Progenitor cell of endocrine pancreas (in vitro differentiated cells): ENCODE measurements around the gene TIMM17A. TPM values are rescaled to one million over a fixed set of nuclear protein-coding genes. Genes with fewer than 3 reads are reported as not detected.

ENCODE experiments used
- DNase-seq: peaks from one replicate; pipeline ENCODE4 v3.0.0; 2021; ENCODE audit warnings: low spot score; ENCODE audit not compliant: unreplicated experiment
- H3K27ac Mint-ChIP-seq: 2 replicates; pipeline ENCODE4 v1.8.0; 2021; ENCODE audit warnings: mild to moderate bottlenecking, moderate library complexity, mixed read lengths
- H3K27me3 Mint-ChIP-seq: 2 replicates; pipeline ENCODE4 v1.8.0; 2021; ENCODE audit warnings: mixed read lengths
- H3K36me3 Mint-ChIP-seq: 2 replicates; pipeline ENCODE4 v1.8.0; 2022; ENCODE audit warnings: mixed read lengths; ENCODE audit not compliant: insufficient read depth
- H3K4me1 Mint-ChIP-seq: 2 replicates; pipeline ENCODE4 v1.8.0; 2021; ENCODE audit warnings: low read depth, mixed read lengths
- H3K4me3 Mint-ChIP-seq: 2 replicates; pipeline ENCODE4 v1.8.0; 2021; ENCODE audit warnings: low read depth, mild to moderate bottlenecking, moderate library complexity, mixed read lengths
- H3K9me3 Mint-ChIP-seq: 2 replicates; pipeline ENCODE4 v1.8.0; 2021; ENCODE audit warnings: low read depth, mixed read lengths
- total RNA-seq: library from RNA; stranded (reverse); gene quantifications from 2 replicates; pipeline ENCODE4 v1.2.1, GENCODE V29; 2021
- TF ChIP-seq, protein P1 (sequence below): fragments of 200-600 bp; sonication (generic); IDR thresholded peaks from one replicate; pipeline ENCODE4 v1.5.0; 2021; ENCODE audit warnings: antibody characterized with exemption, mild to moderate bottlenecking; ENCODE audit not compliant: unreplicated experiment

The TIMM17A gene
- total RNA-seq, 1 donor from 2014 or later: 43.5 TPM

DNA sequence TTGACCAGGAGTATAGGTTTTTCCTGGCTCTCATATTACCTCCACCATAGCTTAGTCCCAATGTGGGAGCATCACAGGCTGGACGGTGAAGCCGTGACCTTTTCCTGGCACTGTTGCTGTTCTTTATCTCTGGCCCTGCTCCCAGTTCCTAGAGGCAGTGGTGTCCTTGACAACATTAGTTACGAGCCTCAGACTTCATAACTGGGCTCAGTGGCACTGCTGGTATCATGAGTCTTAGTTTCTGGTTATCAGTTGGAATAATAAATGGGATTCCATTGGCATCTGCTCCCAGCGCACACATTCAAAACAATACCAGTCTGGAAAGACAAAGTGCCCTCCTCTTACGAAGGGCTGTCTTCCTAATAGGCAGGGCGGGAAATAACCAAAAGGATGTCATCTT is 35.1 kb downstream of the TIMM17A start:
- H3K9me3 Mint-ChIP-seq: no peaks in the 10 kb centered on the region
- DNase-seq: no peak
- H3K4me1 Mint-ChIP-seq: peaks cover 4% of the 10 kb centered on the region
- H3K4me3 Mint-ChIP-seq: no peak overlapping the region
- H3K27me3 Mint-ChIP-seq: no peaks in the 10 kb centered on the region
- TF ChIP-seq, protein P1, sequence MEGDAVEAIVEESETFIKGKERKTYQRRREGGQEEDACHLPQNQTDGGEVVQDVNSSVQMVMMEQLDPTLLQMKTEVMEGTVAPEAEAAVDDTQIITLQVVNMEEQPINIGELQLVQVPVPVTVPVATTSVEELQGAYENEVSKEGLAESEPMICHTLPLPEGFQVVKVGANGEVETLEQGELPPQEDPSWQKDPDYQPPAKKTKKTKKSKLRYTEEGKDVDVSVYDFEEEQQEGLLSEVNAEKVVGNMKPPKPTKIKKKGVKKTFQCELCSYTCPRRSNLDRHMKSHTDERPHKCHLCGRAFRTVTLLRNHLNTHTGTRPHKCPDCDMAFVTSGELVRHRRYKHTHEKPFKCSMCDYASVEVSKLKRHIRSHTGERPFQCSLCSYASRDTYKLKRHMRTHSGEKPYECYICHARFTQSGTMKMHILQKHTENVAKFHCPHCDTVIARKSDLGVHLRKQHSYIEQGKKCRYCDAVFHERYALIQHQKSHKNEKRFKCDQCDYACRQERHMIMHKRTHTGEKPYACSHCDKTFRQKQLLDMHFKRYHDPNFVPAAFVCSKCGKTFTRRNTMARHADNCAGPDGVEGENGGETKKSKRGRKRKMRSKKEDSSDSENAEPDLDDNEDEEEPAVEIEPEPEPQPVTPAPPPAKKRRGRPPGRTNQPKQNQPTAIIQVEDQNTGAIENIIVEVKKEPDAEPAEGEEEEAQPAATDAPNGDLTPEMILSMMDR: no peak
- H3K27ac Mint-ChIP-seq: no peak overlapping the region
- H3K36me3 Mint-ChIP-seq: peaks cover 32% of the 10 kb centered on the region

DNA sequence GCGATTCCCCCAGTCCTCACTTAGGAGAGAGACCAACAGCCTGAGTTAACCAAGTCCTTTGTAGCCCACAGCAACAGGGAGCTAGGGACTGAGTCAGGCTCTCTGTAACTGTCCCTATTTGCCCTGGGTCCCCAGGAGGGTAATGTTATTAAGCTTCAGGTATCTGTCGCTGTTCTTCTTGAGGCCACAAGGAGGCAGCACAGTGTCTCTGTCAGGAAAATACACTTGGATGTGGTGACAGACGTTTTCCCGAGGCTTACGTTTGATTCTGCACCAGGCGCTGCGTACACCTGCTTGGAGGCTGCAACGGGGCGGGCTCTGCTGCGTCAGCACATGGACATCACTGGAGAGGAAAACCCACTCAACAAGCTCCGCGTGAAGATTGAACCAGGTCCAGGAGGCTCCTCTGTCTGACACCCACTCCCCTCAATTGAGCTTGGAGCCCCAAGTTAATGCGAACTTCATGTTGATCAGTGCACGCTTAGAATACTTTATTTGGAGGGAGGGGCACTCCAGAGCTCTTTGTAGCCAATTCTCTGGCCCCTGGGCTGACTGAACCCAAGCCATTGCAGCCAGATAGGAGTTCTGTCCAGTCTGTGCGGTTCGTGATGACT is 44.4 kb downstream of the TIMM17A start:
- H3K9me3 Mint-ChIP-seq: no peaks in the 10 kb centered on the region
- H3K27ac Mint-ChIP-seq: no peak overlapping the region
- peak; percentile 12 for DNase-seq
- no peaks in the 10 kb centered on the region for H3K4me1 Mint-ChIP-seq
- H3K4me3 Mint-ChIP-seq: no peak overlapping the region
- TF ChIP-seq, protein P1: peak; percentile 79
- no peaks in the 10 kb centered on the region for H3K27me3 Mint-ChIP-seq
- peaks cover 48% of the 10 kb centered on the region for H3K36me3 Mint-ChIP-seq

DNA sequence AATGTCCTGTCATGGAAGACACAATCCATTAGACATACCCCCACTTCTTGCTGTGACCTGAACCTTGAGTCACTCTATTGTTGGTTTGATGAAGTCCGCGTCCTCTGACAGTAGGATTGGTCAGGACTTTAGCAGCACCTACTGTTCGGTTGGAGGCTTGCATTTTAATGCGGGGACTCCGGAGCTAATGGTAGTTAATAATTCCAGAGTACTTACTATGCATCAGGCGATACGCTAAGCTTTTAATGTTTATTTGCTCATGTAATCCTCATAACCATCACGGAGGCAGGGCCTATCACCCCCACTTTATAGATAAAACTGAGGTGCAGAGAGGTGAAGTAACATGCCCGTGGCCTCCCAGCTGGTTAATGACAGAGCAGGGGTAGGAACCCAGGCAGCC is 47.2 kb downstream of the TIMM17A start:
- H3K36me3 Mint-ChIP-seq: peaks cover 41% of the 10 kb centered on the region
- TF ChIP-seq, protein P1: no peak
- no peak overlapping the region for H3K4me3 Mint-ChIP-seq
- no peak for DNase-seq
- no peaks in the 10 kb centered on the region for H3K27me3 Mint-ChIP-seq
- peaks cover 11% of the 10 kb centered on the region for H3K4me1 Mint-ChIP-seq
- no peaks in the 10 kb centered on the region for H3K9me3 Mint-ChIP-seq
- no peak overlapping the region for H3K27ac Mint-ChIP-seq

DNA sequence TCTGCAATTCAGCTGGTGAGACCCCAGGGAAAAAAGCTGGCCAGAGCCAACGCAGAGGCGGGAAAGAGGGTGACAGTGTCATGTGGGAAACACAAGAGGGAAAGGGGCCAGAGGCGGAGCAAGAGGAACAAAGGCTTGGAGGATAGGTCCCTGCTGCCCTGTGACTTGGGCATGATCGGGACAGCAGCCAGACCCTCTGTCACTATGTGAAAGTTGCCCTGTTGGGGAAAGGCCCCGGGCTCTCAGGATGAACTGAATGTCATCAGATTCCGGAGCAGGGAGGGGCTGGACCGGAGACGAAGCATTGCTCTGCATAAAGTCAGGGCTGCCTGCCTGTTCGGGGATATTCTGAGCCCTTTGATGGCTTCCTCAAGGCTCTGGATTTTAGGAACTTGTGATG is 49.4 kb downstream of the TIMM17A start:
- Mint-ChIP-seq H3K4me1 (peaks cover 30% of the 10 kb centered on the region), H3K36me3 (peaks cover 35% of the 10 kb centered on the region), H3K27me3 (no peaks in the 10 kb centered on the region), H3K4me3 (no peak overlapping the region), H3K9me3 (no peaks in the 10 kb centered on the region), H3K27ac (peak overlapping the region; percentile 90)
- TF ChIP-seq, protein P1: no peak
- DNase-seq: no peak

DNA sequence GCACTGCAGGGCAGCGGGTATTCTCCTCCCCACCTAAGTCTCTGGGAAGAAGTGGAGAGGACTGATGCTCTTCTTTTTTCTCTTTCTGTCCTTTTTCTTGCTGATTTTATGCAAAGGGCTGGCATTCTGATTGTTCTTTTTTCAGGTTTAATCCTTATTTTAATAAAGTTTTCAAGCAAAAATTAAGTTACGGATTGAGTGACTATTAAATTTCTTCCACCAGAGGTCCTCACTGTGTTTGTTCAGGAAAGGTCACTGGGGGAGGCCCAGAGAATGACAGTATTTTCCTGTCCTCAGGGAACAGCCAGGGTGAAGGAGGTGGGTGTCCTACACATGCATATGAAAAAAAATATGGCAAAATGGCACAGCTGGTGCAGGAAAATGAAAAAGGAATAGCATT is 50.7 kb downstream of the TIMM17A start:
- Mint-ChIP-seq H3K9me3 (no peaks in the 10 kb centered on the region), H3K4me1 (peaks cover 39% of the 10 kb centered on the region), H3K27me3 (no peaks in the 10 kb centered on the region), H3K27ac (peak overlapping the region; percentile 86), H3K36me3 (peaks cover 31% of the 10 kb centered on the region), H3K4me3 (no peak overlapping the region)
- DNase-seq: no peak
- TF ChIP-seq, protein P1: peak; percentile 55
